ENCODE measurements around the gene MRPS27.

MRPS27 gene

GRCh38 chr5:72319976-72320752 lies at the start of gene MRPS27, which contains the start of gene PTCD2:
Gene MRPS27, minus strand, starts transcription at chr5:72320240. Its CDS starts 19 bp downstream, at chr5:72320221.
Gene PTCD2, plus strand, starts transcription at chr5:72320373. Its CDS starts 10 bp downstream, at chr5:72320383.
- DNase-seq (ENCODE audit: low read depth in 2 of 2, low spot score in 1 of 2), result peak; percentile 86 to 89

- no peak for DNase-seq (ENCODE audit: low read depth in 2 of 2, low spot score in 1 of 2)
Measured at GRCh38 chr5:72369711-72370110, 49.7 kb upstream of the MRPS27 start.

DNA sequence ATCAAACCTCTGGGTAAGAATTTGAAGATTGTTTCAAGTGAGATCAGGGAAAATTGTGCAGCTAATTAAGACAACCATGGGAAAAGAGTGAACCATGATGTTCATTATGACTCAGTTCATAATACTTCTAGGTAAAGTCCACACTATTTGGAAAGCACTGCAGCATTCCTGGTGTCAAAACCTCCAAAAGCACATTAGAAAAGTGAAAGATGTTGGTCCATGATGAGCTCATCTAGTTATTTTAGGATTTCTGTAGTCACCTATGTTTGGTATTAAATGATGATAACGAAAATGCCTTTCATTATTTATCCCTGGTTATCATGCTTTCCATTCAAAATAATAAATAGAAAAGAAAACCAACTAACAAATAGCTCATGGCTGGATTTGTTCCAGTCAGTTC lies 49.3 kb upstream of the MRPS27 start:
- DNase-seq (ENCODE audit: low read depth in 2 of 2, low spot score in 1 of 2), result no peak

DNA sequence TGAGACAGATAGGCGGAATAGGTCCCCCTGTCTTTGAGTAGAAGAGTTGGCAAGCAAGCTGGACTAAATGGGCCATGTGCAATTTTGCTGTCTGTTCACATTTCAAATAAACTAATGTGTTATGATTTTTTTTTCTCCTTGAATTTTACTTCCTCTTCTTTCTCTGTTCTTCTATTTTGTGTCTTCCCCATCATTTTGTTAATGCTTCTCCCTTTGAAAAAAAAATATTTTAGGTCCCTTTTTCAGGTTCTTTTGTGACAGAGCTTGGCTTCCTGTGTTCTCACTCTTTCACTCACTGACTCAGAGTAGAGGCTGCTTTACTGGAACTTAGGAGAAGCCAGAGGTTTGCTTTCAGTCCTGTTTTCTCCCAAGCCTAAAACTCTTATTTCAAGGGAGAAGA lies 48.2 kb upstream of the MRPS27 start:
- no peak for DNase-seq (ENCODE audit: low read depth in 2 of 2, low spot score in 1 of 2)

DNA sequence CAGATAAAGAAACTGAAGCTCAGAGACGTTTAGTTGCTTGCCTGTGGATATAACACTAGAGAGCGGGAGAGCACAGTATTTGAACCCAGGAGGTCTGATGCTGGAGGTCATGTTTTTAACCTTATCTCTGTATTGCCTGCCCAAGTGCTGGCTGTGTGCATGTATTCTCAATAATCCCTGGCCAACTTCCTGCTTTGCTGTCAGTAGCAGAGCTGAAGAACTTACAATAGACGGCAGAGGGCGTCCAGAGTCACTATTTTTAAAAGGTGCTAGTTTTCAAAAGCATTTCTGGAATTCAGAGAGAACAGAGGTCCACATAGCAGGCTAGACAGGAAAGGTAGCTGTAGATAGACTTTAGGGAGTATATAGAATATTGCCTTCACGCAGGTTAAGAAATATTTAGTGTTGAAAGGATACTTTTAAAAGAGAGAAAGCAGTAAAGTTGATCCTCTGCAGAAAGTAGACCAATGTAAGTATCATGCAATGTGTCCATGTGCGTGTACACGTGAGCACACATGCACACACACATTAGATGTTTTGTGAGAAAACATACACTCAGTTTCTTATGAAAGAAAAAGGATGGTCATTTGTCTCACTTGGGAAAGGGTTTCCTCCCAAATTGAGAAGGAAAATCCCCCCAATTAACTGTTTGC lies 46.4 kb upstream of the MRPS27 start:
- no peak for DNase-seq (ENCODE audit: low read depth in 2 of 2, low spot score in 1 of 2)

GRCh38 chr5:72364951-72365350 lies 44.9 kb upstream of the MRPS27 start:
- no peak for DNase-seq (ENCODE audit: low read depth in 2 of 2, low spot score in 1 of 2)

DNA sequence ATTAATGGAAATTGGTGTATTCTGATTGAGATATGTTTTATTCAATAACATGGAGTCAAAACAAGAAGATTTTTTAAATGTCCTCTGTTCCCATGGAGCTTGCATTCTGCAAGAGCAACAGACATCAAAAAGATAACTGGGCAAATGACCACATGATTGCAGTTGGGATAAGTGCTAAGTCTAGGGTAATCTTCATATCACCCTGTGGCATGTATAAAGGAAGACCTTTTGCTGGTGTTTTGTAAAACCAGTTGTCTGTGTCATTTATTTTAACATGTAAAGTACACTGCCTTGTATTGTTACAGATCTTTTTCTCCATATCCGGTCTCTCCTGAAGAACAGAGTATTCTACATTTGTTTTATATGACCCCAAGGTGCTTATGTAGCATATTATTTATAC lies 44.1 kb upstream of the MRPS27 start:
- no peak for DNase-seq (ENCODE audit: low read depth in 2 of 2, low spot score in 1 of 2)

- no peak for DNase-seq (ENCODE audit: low read depth in 2 of 2, low spot score in 1 of 2)
Measured at GRCh38 chr5:72363166-72363802, 43.2 kb upstream of the MRPS27 start.

DNA sequence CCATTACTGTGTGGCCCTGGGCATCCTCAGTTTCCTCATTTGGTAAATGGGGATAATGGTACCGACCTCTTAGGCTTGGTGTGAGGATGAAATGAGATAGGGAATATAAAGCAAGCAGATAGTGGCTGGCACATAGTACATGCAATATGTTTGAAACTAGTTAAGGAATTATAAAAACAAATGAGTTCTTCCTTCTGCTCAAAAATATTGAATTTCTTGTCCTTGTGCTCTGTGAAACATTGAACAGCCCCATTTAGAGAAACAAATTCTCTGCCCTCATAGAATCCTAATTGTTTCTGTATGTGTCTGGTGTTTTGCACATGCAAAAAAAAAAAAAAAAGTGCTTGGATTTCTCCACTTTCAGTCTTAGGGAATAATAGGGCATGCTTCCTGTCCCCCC lies 39.8 kb upstream of the MRPS27 start:
- DNase-seq (ENCODE audit: low read depth in 2 of 2, low spot score in 1 of 2), result no peak

- DNase-seq (ENCODE audit: low read depth in 2 of 2, low spot score in 1 of 2), result no peak
Measured at GRCh38 chr5:72358925-72359324, 38.9 kb upstream of the MRPS27 start.

DNA sequence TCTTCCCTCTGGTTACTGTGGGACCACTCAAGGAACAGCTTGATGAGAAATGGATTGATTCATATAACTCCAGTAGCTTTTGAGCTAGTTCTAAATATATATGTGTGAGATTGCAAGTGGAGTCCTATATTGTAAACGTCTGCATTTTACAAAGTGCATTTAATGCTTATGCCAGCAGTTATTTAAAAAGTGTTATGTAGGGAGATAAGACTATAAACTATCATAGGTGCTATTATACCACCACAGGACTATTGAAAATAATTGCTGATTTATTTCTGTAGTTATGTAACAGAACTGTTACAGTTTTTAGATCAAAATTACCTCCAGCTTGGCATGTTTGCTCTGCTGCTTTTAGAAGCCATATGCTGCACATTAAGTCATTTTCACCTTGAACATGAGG lies 36.3 kb upstream of the MRPS27 start:
- no peak for DNase-seq (ENCODE audit: low read depth in 2 of 2, low spot score in 1 of 2)

DNA sequence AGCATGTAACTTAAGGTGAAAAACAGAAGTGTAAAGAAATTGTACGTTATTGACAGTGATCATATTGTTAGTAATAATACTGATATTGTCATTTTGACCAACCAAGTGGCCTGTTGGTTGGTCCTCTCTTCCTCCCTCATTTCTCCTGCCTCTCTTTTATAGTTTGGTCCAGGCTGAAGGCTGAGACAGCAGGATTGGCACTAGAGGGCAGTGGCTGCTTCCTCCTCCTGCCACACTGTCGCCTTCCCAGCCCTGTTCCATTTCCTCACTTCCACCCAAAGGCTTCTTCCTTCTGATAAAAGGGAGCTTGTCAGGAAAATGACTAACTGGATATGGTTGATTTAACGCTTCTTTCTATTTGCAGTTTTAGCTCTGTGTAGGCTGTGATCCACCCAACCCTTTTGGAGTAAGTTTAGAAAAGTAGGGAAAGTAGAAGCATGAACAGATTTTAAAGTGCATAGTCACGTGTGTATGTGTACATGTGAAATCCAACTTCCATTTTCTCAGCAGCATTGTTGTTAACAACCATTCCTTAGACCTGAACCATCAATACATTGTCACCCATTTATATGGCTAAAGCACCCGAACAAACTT lies 35.8 kb upstream of the MRPS27 start:
- no peak for DNase-seq (ENCODE audit: low read depth in 2 of 2, low spot score in 1 of 2)

- no peak for DNase-seq (ENCODE audit: low read depth in 2 of 2, low spot score in 1 of 2)
Measured at GRCh38 chr5:72353046-72353445, 33.0 kb upstream of the MRPS27 start.

- DNase-seq (ENCODE audit: low read depth in 2 of 2, low spot score in 1 of 2), result no peak
Measured at GRCh38 chr5:72352616-72353015, 32.6 kb upstream of the MRPS27 start.

DNA sequence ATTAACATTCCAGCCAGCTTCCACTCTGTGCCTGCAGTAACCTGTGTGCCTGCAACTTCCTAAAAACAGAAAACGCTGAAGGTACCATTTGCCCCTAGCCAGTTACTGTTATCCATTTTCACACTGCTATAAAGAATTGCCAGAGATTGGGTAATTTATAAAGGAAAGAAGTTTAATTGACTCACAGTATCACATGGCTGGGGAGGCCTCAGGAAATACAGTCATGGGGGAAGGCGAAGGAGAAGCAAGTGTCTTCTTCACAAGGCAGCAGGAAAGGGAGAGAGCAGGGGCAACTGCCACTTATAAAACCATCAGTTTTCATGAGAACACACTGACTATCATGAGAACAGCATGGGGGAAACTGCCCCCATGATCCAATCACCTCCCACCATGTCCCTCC lies 31.3 kb upstream of the MRPS27 start:
- no peak for DNase-seq (ENCODE audit: low read depth in 2 of 2, low spot score in 1 of 2)

DNA sequence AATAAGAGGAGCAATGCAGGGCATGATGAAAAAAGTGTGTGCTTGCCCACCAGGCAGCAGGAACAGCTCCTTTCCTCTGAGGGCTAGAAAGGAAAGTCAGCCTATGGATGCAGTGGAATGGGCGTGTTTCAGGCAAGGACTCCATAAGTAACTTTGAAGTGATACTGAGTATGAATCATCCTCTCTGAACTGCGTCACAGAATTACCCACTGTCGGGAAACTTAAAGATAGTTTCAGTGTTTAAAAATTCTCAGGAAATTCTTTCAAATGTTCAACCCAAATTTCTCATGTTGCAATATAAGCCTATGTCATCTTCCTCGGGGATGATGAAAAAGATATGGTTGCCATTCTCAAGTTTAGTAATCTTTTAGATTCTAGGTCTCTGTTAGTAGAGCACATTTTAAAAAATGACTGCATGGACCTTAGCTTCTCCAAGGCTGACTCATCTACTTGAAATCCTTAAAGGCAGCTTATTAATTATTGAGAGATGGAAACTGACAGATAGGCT lies 27.8 kb upstream of the MRPS27 start:
- DNase-seq (ENCODE audit: low read depth in 2 of 2, low spot score in 1 of 2), result no peak

DNA sequence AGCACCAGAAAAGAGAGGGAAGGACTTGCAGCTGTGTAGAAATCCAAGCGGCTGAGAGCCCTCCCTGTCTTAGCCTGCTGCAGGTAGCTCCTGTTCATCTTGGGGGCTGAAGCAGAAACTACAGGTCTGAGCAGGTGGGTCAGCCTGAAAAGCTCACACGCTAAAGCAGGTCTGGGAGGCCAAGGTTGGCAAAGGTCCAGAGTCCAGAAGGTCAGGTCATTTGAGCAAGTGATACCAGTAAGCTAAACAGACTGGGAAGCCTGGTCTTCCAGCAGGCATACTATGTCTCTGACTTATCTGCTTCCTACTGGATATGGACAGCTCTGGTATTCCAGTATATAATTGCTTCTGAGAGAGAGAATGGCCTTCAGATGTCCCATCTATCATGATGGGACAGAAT lies 26.4 kb upstream of the MRPS27 start:
- no peak for DNase-seq (ENCODE audit: low read depth in 2 of 2, low spot score in 1 of 2)

- DNase-seq (ENCODE audit: low read depth in 2 of 2, low spot score in 1 of 2), result no peak
Measured at GRCh38 chr5:72338689-72339209, 18.7 kb upstream of the MRPS27 start.

- no peak for DNase-seq (ENCODE audit: low read depth in 2 of 2, low spot score in 1 of 2)
Measured at GRCh38 chr5:72337159-72337558, 17.1 kb upstream of the MRPS27 start.

DNA sequence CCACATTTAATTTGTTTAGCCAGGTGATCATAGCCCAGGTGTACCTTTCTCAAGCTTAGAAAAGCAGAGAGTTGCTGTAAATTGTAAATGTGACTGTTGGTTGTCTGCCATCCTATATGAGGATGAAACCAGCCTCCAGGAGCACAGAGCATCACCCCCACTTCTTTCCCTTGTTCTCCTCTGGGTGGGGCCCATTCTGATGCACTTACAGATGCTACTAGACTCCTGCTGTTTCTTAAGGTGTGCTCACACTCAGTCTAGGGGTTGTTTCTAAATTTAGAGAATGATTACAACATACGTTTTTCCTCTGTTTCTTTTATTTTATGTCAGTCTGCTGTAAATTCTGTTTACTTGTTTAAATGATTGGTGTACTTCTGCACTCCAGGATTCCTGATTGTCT lies 10.7 kb upstream of the MRPS27 start:
- no peak for DNase-seq (ENCODE audit: low read depth in 2 of 2, low spot score in 1 of 2)

DNA sequence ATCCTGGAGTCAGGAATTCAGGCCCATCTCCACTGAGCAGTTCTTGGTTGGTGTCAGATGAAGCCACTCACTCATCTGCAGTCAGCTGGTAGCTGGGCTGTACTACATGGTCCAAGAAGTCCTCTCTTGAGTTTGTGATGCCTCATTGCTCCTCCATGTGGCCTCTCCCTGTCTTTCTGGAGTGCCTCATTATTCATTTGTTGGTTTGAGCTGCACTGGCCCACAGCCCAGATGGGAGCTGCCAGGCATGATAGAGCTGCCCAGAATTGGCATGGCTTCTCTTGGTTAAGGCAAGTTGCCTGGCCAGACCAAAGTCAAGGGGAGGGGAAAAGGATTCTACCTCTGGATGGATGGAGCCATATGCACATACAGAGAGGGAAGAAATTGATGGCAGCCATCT lies 8.1 kb upstream of the MRPS27 start:
- DNase-seq (ENCODE audit: low read depth in 2 of 2, low spot score in 1 of 2), result no peak

DNA sequence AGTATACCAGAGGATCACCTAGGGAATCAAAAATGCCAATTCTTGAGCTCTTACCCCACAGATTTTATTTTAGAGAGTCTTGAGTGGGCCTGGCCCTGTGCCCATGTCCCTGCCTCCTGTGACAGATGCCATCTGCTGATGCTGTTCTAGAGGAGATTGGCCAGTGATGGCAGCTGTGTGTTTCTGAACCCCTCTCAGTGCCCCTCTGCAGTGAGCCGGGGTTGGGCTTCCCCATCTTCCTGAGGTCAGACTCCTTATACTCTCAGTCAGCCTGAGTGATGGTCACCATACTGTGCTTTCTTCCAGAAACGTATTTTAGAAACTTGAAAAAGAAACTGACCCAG lies 6.2 kb upstream of the MRPS27 start:
- no peak for DNase-seq (ENCODE audit: low read depth in 2 of 2, low spot score in 1 of 2)
